GM18909 (cell line): Measurements from ENCODE around the gene CPHXL2.
A peak's percentile ranks its signal among the peaks of the same experiment; 100 is the strongest.

ENCODE experiments used
- ATAC-seq: cut with Tn5 transposase; IDR thresholded peaks from one replicate; pipeline ENCODE4 v1.9.1; 2021; ENCODE audit warnings: mild to moderate bottlenecking; ENCODE audit not compliant: unreplicated experiment, poor library complexity

Gene CPHXL2

DNA sequence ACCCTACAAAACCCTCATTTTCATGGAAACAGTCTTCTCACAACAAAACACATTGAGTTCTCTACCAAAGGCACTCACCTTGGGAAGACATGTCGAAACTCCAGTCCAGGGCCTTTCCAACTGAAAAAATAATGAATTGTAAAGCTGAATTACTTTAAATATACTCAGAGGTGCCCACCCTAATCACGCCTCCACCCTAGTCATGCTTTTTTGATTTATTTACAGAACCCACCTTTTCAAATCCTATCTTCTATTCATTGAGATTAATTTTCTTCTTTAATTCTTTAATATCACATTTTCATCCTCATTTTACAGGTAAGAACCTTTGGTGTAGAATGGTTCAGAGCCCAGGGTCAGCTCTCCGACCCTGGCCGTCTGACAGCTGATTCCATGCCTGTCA is at the start of gene CPHXL2:
CPHXL2 (minus strand) TSS at position 101 of the 400 bp plus-strand sequence; CDS start at position 91, 10 bp downstream.
- no peak for ATAC-seq

DNA sequence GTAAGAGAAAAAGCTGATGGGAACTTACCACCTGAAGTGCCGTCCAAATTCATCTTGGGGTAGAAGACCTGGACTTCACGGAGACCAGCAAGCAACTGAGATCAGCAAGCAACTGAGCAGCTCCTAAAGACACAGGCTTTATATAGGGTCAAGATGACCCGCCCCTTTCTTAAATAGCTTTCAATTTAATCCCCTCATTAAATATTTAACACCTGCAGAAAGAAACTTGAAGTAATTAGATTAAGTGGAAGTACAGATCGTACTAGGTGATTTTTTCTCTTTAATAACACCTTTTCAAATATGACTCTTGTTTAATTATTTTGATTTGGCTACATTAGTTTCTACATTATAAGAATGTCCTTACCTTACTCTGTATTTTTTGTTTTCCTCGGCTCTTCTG is 49.6 kb upstream of the CPHXL2 start, which contains the start of gene CPHXL:
CPHXL (minus strand) TSS at position 101 of the 400 bp plus-strand sequence; CDS start at position 53, 48 bp downstream.
- ATAC-seq, result no peak

DNA sequence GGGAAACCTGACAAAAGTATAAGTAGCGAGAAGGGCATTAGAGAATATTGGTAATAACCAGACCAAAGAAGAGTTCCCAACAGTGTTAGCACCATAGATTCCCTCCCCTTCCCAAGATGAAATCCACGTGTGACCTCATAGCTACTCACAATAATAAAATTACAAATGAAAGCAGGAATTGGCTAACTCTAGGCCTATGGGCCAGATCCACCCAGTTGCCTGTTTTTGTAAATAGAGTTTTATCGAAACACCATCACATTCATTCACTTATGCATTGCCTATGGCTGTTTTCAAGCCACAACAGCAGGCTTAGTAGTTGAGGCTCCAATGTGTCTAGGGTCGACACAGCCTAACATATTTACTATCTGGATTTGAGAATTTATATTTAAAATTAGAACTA is 41.6 kb upstream of the CPHXL2 start:
- ATAC-seq, result no peak

DNA sequence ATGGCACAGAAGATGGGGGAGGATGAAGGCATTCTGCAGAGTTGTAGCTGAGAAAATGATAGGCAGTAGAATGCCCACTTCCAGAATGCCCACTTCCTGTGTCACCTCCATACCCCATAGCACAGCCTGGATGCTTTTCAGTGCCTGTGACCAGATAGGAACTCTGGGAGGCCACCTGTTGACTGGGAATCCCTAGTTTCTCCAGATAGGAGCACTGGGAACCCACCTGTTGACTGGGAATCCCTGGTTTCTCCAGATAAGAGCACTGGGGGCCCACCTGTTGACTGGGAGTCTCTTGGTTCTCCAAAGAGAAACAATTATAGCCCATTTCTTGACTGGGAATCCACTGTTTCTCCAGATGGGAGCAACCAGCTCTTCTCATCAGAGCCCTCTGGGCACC is 37.9 kb upstream of the CPHXL2 start:
- no peak for ATAC-seq

DNA sequence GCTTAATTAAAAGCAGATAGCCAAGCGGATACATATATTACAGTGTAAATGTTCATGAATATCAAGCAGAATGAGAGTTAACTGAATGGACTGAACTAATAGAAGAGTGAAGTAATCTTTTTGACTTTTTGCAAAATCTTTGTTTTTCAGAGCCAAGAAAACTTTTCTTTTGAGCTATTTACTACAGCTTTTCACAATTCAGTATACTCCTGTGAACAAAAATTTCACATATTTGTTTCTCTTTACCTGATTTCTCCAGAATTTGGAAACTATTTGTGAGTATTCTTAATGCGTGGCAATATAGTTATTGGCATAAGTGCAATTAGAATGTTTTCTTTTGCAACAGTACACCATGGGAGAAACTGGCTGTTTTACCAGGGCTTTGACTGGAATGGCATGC is 33.5 kb upstream of the CPHXL2 start:
- no peak for ATAC-seq

DNA sequence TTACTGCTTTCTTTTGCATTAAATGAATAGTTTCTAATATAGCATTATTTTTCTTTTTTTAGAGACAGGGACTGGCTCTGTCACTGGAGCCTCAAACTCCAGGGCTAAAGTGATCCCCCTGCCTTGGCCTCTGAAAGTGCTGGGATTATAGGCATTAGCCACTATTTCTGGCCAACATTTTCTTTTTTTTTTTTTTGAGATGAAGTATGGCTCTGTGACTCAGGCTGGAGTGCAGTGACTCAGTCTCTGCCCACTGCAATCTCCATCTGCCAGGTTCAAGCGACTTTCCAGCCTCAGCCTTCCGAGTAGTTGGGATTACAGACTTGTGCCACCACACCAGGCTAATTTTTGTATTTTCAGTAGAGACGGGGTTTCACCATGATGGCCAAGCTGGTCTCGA is 26.5 kb upstream of the CPHXL2 start:
- ATAC-seq, result no peak

DNA sequence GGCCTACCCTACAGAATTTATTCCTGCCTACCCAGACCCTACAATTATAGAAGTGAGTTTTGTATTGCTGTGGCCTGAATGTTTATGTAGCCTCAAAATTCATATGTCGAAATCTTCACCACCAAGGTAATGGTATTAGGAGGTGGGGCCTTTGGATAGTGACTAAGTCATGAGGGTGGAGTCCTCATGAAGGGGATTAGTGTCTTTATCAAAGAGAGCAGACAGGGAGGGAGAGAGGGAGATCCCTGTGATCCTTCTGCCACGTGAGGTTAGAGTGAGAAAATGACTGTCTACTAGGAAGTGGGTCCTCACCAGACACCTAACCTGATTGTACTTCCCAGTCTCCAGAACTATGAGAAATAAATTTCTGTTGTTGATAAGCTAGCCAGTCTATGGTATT is 25.4 kb upstream of the CPHXL2 start:
- no peak for ATAC-seq

DNA sequence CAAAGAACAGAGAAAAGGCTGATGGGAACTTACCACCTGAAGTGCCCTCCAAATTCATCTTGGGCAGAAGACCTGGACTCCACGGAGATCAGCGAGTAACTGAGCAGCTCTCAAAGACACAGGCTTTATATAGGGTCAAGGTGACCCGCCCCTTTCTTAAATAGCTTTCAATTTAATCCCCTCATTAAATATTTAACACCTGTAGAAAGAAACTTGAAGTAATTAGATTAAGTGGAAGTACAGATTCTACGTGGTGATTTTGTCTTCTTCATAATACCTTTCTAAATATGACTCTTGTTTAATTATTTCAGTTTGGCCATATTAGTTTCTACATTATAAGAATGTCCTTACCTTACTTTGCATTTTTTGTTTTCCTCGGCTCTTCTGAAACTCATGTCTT is 24.6 kb upstream of the CPHXL2 start, which contains the start of gene DUXB:
DUXB (minus strand) TSS at position 101 of the 400 bp plus-strand sequence; CDS start at position 58, 43 bp downstream.
- no peak for ATAC-seq

DNA sequence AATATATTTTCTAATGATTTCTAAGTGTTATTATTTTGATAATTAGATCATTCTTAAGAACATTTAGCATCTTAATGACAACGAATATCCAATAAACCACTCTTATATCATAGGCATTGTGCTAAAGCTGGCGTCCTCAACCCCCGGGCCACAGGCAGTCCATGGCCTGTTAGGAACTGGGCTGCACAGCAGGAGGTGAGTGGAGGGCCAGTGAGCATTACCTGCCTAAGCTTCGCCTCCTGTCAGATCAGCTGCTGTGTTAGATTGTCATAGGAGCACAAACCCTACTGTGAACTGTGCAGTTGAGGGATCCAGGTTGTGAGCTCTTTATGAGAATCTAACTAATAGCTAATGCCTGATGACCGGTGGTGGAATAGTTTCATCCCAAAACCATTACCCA is 20.8 kb upstream of the CPHXL2 start:
- ATAC-seq, result no peak

DNA sequence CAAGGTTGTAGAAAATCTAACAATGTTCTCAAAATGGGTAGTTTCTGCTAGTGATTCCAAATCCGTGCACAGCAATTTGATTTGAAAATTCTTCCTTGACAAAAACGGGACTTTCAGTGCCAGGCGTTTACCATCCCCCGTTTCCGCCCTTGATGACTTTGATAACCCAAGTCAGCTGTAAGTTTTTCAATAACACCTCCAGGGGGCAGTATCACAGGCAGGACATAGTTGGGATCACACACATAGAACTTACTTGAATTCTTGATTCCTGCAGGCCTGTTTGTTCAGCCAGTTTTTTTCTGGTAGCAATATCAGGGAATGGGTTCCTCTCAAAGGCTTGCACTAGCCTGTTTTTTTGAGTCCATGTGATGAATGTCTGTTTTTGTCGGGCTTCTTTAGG is 18.9 kb upstream of the CPHXL2 start:
- ATAC-seq, result no peak

DNA sequence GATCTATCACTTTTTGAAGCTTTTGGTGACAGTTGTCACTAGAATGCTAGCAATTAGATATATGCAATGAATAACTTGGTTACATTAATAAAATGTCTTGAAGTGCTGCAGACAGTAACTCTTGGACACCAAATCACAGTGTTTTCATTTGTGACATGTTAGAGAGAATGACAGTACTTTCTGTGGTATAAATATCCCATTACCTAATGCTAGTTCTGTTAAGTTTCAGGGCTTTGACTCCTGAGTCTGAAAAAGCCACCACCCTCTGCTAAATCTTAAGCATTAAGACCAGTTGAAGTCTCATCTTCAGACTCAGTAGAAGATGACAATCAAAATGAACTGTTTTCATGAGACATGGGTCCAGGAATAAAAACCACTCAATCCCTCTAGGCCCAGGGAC is 10.6 kb upstream of the CPHXL2 start:
- no peak for ATAC-seq

DNA sequence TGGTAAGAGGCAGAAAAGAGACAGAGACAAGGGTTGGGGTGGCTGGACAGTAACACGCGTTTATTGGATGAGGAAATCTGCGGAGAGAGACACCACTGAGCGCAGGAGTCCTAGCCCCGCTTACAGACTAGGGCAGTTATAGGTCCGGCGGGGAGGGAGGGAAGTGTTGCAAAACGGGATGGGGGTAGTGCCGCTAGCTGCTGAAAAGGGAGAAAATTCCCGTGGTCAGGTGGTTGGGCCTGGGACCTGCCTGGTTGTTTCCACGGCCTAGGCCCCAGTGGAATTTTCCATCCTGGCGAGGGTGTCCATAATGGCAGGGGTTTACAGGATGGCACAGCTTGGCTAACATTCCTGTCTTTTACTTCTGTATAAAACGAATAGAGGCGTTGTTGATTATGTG is 5.5 kb upstream of the CPHXL2 start:
- ATAC-seq, result no peak

DNA sequence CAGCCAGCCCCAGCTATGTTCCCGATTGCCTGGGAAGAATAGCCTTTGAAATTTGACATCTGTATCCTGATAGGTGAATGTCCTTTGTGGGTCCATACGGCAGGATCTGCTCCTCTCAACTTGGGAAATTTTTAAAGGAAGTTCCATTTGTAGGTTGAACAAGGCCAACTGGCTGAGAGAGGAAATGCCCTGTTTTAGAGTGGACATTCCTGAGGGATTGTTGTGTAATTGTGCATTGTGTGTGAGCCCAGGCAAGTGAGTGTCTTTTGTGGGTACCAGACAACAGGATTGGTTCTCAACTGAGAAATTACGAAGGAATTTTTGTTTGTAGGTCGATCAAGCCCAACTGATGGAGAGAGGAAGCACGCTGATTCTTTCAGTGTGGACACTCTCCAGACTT is 2.6 kb upstream of the CPHXL2 start:
- ATAC-seq, result no peak

DNA sequence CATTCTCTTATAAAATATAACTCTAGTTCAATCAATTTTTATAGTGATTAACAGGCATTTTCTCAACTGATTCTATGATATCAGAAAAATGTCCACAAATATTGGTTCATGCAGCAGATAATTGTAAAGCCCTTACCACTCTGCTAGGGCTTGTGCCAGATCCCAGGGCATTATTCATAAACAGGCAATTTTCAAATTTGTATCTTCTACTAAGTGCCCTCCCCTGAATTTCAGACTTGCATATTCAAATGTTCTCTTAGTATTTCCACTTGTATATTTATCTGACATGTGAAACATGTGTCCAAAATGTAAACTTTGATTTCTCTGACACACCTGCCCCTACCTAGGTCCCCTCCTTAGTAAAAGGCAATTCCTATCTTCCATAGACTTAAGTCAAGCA is 9.3 kb downstream of the CPHXL2 start:
- no peak for ATAC-seq

DNA sequence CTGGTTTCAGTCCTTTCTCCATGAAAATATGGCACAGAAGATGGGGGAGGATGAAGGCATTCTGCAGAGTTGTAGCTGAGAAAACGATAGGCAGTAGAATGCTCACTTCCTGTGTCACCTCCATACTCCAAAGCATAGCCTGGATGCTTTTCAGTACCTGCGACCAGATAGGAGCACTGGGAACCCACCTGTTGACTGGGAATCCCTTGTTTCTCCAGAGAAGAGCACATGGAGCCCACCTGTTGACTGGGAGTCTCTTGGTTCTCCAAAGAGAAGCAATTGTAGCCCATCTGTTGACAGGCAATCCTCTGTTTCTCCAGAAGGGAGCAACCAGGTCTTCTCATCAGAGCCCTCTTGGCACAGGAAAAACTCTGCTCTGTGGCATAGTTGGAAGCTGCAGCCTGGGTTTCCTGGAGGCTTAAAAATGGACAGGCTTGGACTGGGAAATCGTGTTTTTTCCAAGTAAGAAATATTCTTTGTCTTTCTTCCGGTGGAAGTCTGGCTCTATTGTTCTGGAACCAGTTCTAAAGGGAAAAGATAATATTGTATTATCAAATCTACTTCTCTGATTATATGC is 16.0 kb downstream of the CPHXL2 start:
- no peak for ATAC-seq

DNA sequence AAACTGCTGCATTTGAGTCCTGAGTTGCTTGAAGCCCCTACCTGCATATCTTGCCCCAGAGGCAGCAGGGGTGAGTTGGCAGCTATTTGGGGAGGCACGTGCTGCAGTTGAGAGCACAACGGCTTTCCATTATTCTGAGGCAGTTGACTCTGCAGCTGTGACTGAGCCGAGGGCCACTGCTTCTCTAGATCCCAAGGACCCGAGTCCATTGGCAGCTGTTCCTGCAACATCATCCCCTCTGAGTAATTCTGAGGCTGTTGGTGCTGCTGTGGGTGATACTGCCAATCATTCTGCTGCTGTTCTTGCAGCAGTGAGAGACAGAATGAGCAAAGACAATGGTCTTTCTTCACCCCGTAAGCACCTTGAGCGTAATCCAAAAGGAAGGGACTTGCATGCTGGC is 16.5 kb downstream of the CPHXL2 start:
- ATAC-seq, result no peak

DNA sequence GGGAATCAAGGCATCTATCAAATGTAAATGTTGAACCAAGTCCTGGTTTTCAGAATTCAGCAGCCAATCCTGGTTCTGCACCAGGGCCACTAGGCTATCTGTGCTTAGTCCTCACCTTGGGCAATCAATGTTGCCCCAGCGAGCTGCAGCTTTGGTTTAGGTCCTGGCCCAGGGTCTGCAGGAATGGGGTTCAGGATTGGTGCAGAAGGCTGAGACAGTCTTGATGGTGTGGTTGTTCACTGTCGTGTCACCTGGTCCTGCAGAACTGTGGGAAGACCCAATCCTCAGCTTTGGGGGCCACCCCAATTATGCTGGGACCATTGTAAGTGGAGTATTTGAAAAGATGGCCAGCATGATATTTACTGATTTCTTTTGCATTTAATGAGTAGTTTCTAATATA is 18.6 kb downstream of the CPHXL2 start:
- ATAC-seq, result no peak

DNA sequence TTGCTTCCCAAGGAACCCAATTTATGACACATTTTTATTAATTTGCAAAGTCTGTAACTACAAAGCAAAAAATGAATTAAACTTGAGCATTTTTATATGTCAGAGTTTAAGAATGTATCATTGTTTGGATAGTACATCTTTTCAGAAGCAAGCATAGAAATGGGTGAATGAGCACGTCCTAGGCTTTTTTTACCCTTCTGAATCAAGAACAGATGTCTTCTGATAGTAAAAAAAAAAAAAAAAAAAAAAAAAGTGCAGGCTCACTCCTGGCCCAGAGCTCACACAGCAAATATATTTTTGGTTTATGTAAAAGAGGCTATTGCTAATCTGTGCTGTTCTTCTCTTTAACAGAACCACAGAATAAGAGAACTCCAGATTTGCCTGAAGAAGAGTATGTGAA is 22.9 kb downstream of the CPHXL2 start:
- no peak for ATAC-seq

DNA sequence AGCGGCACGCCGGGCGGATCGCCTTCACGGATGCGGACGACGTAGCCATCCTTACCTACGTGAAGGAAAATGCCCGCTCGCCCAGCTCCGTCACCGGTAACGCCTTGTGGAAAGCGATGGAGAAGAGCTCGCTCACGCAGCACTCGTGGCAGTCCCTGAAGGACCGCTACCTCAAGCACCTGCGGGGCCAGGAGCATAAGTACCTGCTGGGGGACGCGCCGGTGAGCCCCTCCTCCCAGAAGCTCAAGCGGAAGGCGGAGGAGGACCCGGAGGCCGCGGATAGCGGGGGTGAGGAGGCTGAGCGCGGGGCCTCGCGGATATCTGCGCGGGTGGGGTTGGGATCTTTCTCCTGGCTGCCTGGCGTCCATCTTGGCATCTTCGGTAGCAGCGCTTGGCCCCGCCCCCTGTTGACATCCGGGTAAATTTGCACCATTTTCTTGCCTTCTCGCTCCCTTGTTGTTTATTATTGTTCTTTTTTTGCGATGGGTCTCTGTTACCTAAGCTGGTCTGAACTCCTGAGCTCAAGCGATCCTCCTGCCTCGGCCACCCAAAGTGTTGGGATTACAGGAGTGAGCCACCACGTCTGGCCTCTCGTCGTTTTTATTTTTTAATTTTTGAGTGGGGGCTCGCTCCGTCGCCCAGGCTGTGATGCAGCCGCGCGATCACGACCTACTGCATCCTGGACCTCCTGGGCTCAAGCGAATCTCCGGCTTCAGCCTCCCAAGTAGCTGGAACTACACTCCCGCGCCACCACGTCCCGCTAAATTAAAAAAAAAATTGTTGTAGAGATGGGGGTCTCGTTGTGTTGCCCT is 28.3 kb downstream of the CPHXL2 start:
- peak; percentile 36 for ATAC-seq

DNA sequence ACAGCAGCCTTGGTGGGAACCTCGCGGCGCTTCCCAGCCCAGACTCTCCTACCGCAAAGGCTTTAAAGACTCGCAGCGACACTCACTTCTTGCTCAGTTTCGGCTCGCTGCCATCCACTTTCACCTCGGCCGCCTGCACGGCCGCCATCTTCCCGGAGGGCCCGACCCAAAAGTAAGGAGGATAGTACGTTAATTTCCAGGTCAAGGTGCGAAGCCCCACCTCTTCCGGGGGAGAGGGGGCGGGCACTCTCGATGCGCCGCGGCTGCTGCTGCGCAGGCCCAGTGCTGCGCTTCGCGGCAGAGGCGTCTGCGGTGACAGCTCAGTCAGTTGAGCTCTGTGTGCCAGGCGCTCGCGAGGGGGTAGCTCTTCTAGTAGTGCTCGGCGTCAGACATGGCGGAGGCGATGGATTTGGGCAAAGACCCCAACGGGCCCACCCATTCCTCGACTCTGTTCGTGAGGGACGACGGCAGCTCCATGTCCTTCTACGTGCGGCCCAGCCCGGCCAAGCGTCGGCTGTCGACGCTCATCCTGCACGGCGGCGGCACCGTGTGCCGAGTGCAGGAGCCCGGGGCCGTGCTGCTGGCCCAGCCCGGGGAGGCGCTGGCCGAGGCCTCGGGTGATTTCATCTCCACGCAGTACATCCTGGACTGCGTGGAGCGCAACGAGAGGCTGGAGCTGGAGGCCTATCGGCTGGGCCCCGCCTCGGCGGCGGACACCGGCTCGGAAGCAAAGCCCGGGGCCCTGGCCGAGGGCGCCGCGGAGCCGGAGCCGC is 29.1 kb downstream of the CPHXL2 start, which contains the start of the genes KARS1 and TERF2IP:
KARS1 (minus strand) TSS at position 174 of the 773 bp plus-strand sequence; CDS start at position 148, 26 bp downstream.
TERF2IP (plus strand) TSS at position 282 of the 773 bp plus-strand sequence; CDS start at position 392, 110 bp downstream.
- peak; percentile 88 for ATAC-seq

DNA sequence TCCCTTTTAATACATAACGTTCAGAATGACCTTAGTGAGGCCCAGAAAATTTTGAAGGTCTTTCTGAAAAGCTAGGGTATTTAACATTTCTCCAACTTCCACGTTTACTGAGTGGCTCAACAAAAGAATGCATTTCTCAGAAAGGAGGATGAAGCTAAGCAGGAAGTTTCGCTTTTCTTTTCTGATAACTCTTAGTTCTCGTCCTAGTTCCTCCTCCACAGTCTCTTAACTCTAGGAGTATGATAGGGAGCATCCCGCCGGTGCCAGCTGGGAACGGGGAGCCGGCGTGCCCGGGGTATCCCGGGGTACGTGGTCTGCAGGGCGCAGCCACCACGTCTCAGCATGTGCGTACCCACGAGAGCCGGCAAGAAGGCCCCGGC is 29.7 kb downstream of the CPHXL2 start:
- ATAC-seq, result peak; percentile 31
